Neuronal stem cell (in vitro differentiated cells): ENCODE data around the gene DUSP1.
A peak's percentile ranks its signal among the peaks of the same experiment; 100 is the strongest.

Source experiments
- DNase-seq: peaks from one replicate; pipeline ENCODE4 v3.0.0-alpha.2; 2013; ENCODE audit warnings: low spot score
- H2AFZ ChIP-seq: one replicate; pipeline ENCODE4 v1.6.1; 2013; ENCODE audit warnings: mild to moderate bottlenecking, low read length, inconsistent platforms
- H2AK5ac ChIP-seq: 2 replicates; pipeline ENCODE4 v1.6.1; 2013; ENCODE audit warnings: low read depth, mild to moderate bottlenecking, inconsistent platforms, low read length, moderate library complexity, mixed read lengths
- H2BK120ac ChIP-seq: 2 replicates; pipeline ENCODE4 v1.6.1; 2013; ENCODE audit warnings: low read depth, mild to moderate bottlenecking, inconsistent platforms, low read length, moderate library complexity, mixed read lengths
- H2BK12ac ChIP-seq: one replicate; pipeline ENCODE4 v1.6.1; 2013; ENCODE audit warnings: low read length, inconsistent platforms
- H2BK15ac ChIP-seq: 2 replicates; pipeline ENCODE4 v1.6.1; 2013; ENCODE audit warnings: mild to moderate bottlenecking, low read length, inconsistent platforms, mixed read lengths
- H2BK5ac ChIP-seq: one replicate; pipeline ENCODE4 v1.6.1; 2013; ENCODE audit warnings: inconsistent platforms, mild to moderate bottlenecking, low read length, moderate library complexity
- H3K14ac ChIP-seq: one replicate; pipeline ENCODE4 v1.6.1; 2013; ENCODE audit warnings: low read length, inconsistent platforms
- H3K18ac ChIP-seq: 2 replicates; pipeline ENCODE4 v1.6.1; 2013; ENCODE audit warnings: low read length, inconsistent platforms
- H3K23ac ChIP-seq: 2 replicates; pipeline ENCODE4 v1.6.1; 2013; ENCODE audit warnings: low read depth, mild to moderate bottlenecking, mixed read lengths, low read length, inconsistent platforms; ENCODE audit not compliant: poor library complexity
- H3K27ac ChIP-seq: replicated peaks from 3 replicates; pipeline ENCODE4 v1.5.1; 2013; ENCODE audit warnings: low read length, inconsistent platforms
- H3K27me3 ChIP-seq, 3 experiments: 2 replicates each; pipeline ENCODE4 v1.6.1; 2013; ENCODE audit warnings: low read length in 3 of 3, mild to moderate bottlenecking in 2 of 3, inconsistent platforms in 1 of 3, low read depth in 1 of 3, mixed read lengths in 1 of 3, moderate library complexity in 1 of 3; ENCODE audit not compliant: control insufficient read depth in 3 of 3, insufficient read depth in 3 of 3
- H3K36me3 ChIP-seq, 2 donors: replicated peaks in 1 of 2; 2 replicates each; pipeline ENCODE4 v1.6.1; 2013; ENCODE audit warnings: low read length in 2 of 2; ENCODE audit not compliant: control insufficient read depth in 2 of 2, insufficient read depth in 2 of 2
- H3K4ac ChIP-seq: 2 replicates; pipeline ENCODE4 v1.6.1; 2013; ENCODE audit warnings: inconsistent platforms, mild to moderate bottlenecking, low read length, moderate library complexity
- H3K4me1 ChIP-seq, 2 donors: 1 replicate in 1 of 2; 2 replicates in 1 of 2; pipeline ENCODE4 v1.6.1; 2013; ENCODE audit warnings: low read length in 2 of 2, low read depth in 1 of 2; ENCODE audit not compliant: control insufficient read depth in 2 of 2, insufficient read depth in 1 of 2
- H3K4me2 ChIP-seq: one replicate; pipeline ENCODE4 v1.6.1; 2013; ENCODE audit warnings: mild to moderate bottlenecking, low read length, inconsistent platforms; ENCODE audit not compliant: insufficient read depth, poor library complexity, severe bottlenecking
- H3K4me3 ChIP-seq, 2 donors: 2 replicates each; pipeline ENCODE4 v1.5.1; 2013; ENCODE audit warnings: low read length in 2 of 2, mild to moderate bottlenecking in 2 of 2, inconsistent platforms in 1 of 2, moderate library complexity in 1 of 2
- H3K79me1 ChIP-seq: one replicate; pipeline ENCODE4 v1.6.1; 2013; ENCODE audit warnings: low read depth, mild to moderate bottlenecking, inconsistent platforms, low read length, moderate library complexity
- H3K9ac ChIP-seq: one replicate; pipeline ENCODE4 v1.6.1; 2013; ENCODE audit warnings: mild to moderate bottlenecking, low read depth, low read length, inconsistent platforms; ENCODE audit not compliant: poor library complexity
- H3K9me3 ChIP-seq, 2 donors: replicated peaks in 1 of 2; 2 replicates each; pipeline versions ENCODE3 to v1.6.1; 2013; ENCODE audit warnings: low read length in 2 of 2, mild to moderate bottlenecking in 2 of 2, inconsistent platforms in 1 of 2, low read depth in 1 of 2, mixed read lengths in 1 of 2, moderate library complexity in 1 of 2; ENCODE audit not compliant: control insufficient read depth in 2 of 2, insufficient read depth in 1 of 2
- H4K8ac ChIP-seq: one replicate; pipeline ENCODE4 v1.6.1; 2013; ENCODE audit warnings: low read depth, mild to moderate bottlenecking, inconsistent platforms, low read length, moderate library complexity
- H4K91ac ChIP-seq: one replicate; pipeline ENCODE4 v1.6.1; 2013; ENCODE audit warnings: low read length, low read depth, mild to moderate bottlenecking, inconsistent platforms; ENCODE audit not compliant: poor library complexity
- WGBS, 2 donors: extraction: QIAGEN DNeasy Blood & Tissue Kit; methylation state at CpG; one replicate each; pipeline ENCODE4 v1.1.7; 2013; ENCODE audit warnings: missing lambda C conversion rate in 2 of 2, mixed read lengths in 1 of 2; ENCODE audit not compliant: insufficient read length in 2 of 2, insufficient replicate concordance in 1 of 2; ENCODE audit errors: extremely low coverage in 2 of 2; 5-methylcytosine and 5-hydroxymethylcytosine counted together

The DUSP1 gene

DNA sequence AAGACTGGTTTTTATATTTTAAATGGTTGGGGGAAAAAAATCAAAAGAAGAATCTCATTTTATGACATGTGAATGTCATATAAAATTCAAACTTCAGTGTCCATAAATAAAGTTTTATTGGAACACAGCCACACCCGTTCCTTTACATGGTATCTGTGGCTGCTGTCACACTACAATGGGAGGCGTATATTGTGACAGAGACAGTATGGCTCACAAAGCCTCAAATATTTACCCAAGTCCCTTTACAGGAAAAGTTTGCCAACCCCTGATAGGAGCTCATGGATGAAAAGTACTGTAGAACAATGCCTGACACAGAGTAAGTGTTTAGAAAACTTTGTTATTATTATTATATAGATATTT is 5.2 kb upstream of the DUSP1 start:
- WGBS, 2 donors: no CpG with 5 or more reads among the region's 2 CpGs
- Histone ChIP-seq H4K8ac (no peak overlapping the region), H3K4me2 (no peak overlapping the region), H4K91ac (no peak overlapping the region), H3K9me3 (no peaks in the 10 kb centered on the region), H2BK120ac (no peak overlapping the region), H2AFZ (no peak overlapping the region), H3K27ac (no peak overlapping the region), H3K4me1 (peaks cover 2 to 13% of the 10 kb centered on the region in 2 donors), H3K14ac (no peak overlapping the region), H2AK5ac (no peak overlapping the region), H3K18ac (no peak overlapping the region), H2BK15ac (no peak overlapping the region), H3K4ac (no peak overlapping the region), H2BK5ac (no peak overlapping the region), H3K9ac (no peak overlapping the region), H3K36me3 (no peaks in the 10 kb centered on the region), H3K4me3 (no peak overlapping the region), H2BK12ac (no peak overlapping the region), H3K27me3 (peaks cover 0 to 4% (median 0%) of the 10 kb centered on the region in 3 experiments), H3K79me1 (no peaks in the 10 kb centered on the region), H3K23ac (no peak overlapping the region)
- no peak for DNase-seq

DNA sequence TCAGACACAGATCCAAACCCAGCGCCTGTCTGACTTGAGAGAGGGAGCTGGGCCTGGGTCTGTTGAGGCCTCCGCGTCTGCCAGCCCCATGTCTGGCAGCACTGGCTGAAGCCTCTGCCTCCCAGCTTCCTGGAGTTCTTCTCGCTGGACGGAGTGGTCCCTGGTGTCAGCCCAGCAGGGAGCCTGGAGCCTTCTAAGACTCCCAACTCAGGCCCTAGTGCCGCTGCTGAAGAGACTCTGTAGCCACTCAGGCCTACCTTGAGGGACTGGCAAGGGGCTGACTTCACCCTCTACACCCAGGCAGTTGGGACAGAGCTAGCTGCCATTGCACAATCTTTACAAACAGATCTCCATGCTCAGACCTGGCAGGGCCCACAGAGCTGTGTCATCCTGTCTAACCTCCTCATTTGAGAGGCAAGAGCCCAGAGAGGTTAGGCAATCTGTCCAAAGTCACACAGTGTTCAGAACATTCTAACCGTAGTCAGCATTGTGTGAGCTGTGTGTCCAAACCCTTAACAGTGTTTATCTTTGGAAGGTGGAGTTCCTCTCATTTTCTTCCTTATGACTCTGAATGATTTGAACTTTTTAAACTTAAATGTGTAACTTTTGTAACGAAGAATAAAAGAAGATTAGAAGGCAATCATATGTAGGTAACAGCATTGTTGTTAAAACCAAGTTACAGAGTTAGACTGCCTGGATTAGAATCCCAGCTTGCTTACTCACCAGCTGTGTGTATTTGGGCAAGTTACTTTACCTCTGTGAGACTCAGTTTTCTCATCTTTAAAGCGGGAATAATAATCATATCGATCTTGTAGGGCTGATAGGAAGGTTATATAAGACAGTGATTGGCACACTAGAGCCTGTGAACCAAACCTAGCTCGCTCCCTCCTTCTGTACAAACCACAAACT is 4.6 kb upstream of the DUSP1 start:
- no CpG with 5 or more reads among the region's 11 CpGs for WGBS, 2 donors

DNA sequence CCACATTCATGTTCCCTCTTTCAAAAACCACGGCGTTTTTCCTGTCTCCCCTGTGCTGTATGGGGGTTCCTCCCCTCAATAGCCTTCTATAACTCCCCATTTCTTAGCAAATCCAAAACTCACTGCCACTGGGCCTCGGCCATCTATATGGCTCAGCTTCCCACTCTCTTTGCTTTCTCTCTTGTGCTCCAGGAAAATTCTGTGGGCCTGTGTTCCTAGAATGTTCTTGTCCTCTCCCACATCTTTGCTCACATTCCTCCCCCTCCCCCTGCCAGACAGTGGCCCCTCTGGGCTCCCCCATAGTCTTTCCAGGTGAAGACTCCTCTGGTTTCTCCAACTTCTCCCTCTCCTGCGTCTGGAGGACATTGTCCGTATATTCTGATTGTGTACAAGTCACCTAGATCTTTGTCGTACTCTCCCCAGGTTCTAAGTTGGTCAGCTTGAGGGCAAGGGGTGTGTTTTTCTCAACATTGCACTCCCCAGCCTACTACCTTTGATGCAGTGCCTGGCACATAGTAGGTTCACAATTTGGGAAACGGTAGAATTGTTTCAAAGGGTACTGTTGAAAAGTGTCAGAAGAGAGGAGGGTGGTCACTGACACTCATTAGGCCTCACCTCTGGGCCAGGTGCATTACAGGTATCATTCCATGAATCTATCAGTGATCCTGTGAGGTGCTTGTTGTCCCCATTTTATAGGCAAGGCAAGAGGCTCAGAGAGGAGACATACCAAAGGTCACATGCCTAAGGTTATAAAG is 3.7 kb upstream of the DUSP1 start:
- H3K36me3 ChIP-seq: no peaks in the 10 kb centered on the region
- peak overlapping the region; percentile 88 for H2AK5ac ChIP-seq
- H3K27me3 ChIP-seq: peaks cover 0 to 4% (median 0%) of the 10 kb centered on the region in 3 experiments
- no peak overlapping the region for H3K9ac ChIP-seq
- no peak overlapping the region for H3K23ac ChIP-seq
- DNase-seq: no peak
- no peak overlapping the region for H2BK5ac ChIP-seq
- peaks cover 0 to 3% of the 10 kb centered on the region in 2 donors for H3K9me3 ChIP-seq
- no peak overlapping the region for H3K4ac ChIP-seq
- peak overlapping the region; percentile 17 for H2BK120ac ChIP-seq
- no peak overlapping the region for H2BK12ac ChIP-seq
- no peaks in the 10 kb centered on the region for H3K79me1 ChIP-seq
- no CpG with 5 or more reads among the region's 7 CpGs for WGBS, 2 donors
- no peak overlapping the region for H2AFZ ChIP-seq
- no peak overlapping the region for H3K27ac ChIP-seq
- H3K18ac ChIP-seq: no peak overlapping the region
- H3K4me3 ChIP-seq: no peak overlapping the region
- no peak overlapping the region for H3K4me2 ChIP-seq
- H4K91ac ChIP-seq: no peak overlapping the region
- no peak overlapping the region for H2BK15ac ChIP-seq
- peaks cover 5 to 15% of the 10 kb centered on the region in 2 donors for H3K4me1 ChIP-seq
- H4K8ac ChIP-seq: no peak overlapping the region
- H3K14ac ChIP-seq: no peak overlapping the region

More for the DNA sequence above, 4.6 kb upstream of the DUSP1 start:
- no peaks in the 10 kb centered on the region for H3K79me1 ChIP-seq
- H3K4ac ChIP-seq: no peak overlapping the region
- H3K9me3 ChIP-seq: no peaks in the 10 kb centered on the region
- H2AK5ac ChIP-seq: peak overlapping the region; percentile 88
- H3K27me3 ChIP-seq: peaks cover 0 to 4% (median 0%) of the 10 kb centered on the region in 3 experiments
- H4K8ac ChIP-seq: no peak overlapping the region
- peak overlapping the region; percentile 44 for H3K18ac ChIP-seq
- no peak overlapping the region for H3K14ac ChIP-seq
- peak overlapping the region; percentile 18 for H3K23ac ChIP-seq
- no peaks in the 10 kb centered on the region for H3K36me3 ChIP-seq
- no peak overlapping the region for H2AFZ ChIP-seq
- H3K9ac ChIP-seq: no peak overlapping the region
- H2BK5ac ChIP-seq: no peak overlapping the region
- H3K4me2 ChIP-seq: no peak overlapping the region
- H3K4me1 ChIP-seq: peaks cover 2 to 13% of the 10 kb centered on the region in 2 donors
- H4K91ac ChIP-seq: no peak overlapping the region
- H3K4me3 ChIP-seq: no peak overlapping the region
- peak overlapping the region; percentile 42 for H2BK15ac ChIP-seq
- no peak for DNase-seq
- no peak overlapping the region for H3K27ac ChIP-seq
- H2BK12ac ChIP-seq: no peak overlapping the region
- peak overlapping the region; percentile 17 for H2BK120ac ChIP-seq
